Suppressor macrophage treated with lipopolysaccharide for 1 hour (primary cell): ENCODE measurements around the gene NAA10.
A peak's percentile ranks its signal among the peaks of the same experiment; 100 is the strongest.
"Not testable (repeated sequence)": the region's sequence is repeated elsewhere in the genome, so short reads cannot be mapped to it uniquely, and the experiment has no call there.

Experiments used
- DNase-seq, 3 donors: peaks; one replicate each; pipeline ENCODE4 v3.0.0-alpha.2; 2020 to 2022

The NAA10 gene

DNA sequence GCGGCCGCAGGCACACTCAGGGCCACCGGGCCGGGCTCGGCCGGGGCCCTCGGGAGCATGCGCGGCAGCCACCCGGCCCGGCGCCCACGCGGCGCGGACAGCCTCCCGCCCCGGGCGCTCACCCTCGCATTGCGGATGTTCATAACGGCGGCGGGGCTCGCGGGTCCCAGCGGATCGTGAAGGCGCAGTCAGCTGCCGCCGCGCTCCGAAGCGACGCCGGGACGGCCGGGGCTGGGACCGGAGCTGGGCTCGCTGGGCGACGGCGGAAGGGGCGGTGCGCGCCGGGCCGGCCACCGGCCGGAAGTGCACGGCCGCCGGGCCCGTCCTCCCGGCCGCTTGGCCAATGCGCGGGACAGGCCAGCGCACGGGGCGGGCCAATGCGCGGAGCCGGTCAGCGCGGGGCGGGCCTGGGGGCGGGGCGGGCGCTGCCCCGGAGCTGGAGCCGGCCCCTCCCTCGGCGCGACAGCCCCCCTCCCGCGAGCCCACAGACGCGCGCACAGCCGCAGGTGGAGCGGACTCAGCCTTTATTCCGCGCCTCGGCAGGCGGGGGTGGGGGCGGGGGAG, at the start of gene NAA10:
Gene NAA10, minus strand, starts transcription at position 276 of the 564 bp plus-strand sequence. Its CDS starts 133 bp downstream, at position 143.
- DNase-seq = peak; percentile 78 to 92 (median 86)

GRCh38 chrX:153983321-153983801, 48.5 kb upstream of the NAA10 start:
- DNase-seq = peak; percentile 60 to 76 (median 62)

GRCh38 chrX:153981771-153982533, 47.1 kb upstream of the NAA10 start:
- DNase-seq = peak; percentile 57 to 63 (median 60)

DNA sequence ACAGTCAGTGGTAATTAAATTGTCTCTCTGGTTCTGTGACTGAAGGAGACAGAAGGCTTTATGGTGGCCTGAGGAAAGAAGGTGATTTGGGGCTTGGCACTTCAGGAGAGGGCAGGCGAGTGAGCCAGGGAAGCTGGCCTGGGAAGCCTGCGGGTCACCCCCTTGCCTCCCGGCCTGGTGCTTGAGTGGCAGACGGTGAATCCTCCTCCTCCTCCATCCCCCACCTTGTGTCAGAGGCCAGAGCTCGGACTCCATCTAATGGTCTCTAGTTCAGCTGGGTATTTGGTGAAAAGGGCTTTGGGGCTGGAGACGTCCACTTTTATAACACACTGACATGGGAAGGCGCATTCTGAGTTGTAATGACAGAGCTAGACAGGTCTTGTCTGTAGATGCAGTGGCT, 46.4 kb upstream of the NAA10 start:
- no peak for DNase-seq

- not testable (repeated sequence) for DNase-seq
Observed at GRCh38 chrX:153980394-153980793, 45.6 kb upstream of the NAA10 start.

DNA sequence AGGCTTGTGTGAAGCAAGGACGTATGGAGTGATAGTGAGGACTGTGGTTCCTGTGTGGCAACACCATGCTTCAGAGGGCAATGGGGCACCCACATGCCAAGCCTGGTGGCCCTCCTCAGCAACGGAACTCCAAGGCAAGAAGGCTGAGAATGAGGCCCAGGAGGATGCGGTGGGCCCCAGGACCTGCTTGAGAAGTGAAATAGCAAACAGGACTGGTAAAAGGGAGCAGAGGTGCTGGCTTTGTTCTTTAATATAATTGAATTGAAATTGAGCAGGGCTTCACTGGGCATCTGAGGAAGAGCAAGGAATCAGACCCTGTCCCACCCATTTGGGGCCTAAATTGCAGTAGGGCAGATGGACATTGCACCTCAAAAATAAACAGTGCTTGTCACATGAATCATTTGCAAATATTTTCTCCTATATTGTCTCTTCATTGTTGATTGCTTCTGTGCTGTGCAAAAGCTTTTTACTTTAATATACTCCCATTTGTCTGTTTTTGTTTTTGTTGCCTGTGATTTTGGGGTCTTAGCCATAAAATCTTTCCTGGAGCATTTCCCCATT, 40.0 kb upstream of the NAA10 start:
- no peak for DNase-seq

- DNase-seq = peak; percentile 58 to 66 (median 61)
Observed at GRCh38 chrX:153974003-153974725, 39.3 kb upstream of the NAA10 start.

GRCh38 chrX:153973127-153974002, 38.5 kb upstream of the NAA10 start:
- DNase-seq = no peak

DNA sequence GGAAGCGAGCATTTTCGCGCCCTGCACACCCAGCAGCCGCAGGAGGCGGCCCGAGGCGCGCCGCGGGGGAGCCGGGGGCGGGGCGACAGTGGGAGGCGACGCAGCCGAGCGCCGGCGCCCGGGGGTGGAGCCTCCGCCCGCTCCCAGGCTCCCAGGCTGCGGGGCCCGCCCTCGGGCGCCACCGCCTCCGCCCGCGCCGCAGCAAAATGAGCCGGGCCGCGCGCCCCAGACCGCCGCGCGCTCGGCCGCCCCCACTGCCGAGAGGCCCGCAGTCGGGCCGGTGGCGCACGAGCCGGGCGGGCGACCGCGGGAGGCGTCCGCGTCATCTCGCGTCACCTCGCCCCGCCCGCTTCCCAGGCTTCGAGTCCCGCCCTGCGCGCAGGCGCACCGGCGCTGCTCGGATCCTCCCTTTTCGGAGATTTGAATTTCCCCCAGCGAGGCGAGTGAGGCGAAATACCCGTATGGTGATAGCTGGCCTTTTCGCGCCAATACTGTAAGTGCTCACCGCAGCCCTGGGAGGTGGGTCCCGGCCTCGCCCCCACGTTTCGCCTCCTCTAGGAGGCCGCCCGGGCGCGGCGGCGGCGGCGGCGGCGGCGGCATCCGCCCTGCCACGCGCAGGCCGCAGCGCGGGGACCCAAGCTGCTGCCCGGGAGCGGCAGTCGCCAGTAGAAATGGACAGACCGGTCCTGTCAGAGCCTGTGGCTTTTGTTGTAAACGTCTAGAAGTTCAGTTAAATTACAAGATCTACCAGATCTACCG, 37.7 kb upstream of the NAA10 start, which contains the start of gene TMEM187:
Gene TMEM187, plus strand, starts transcription at position 387 of the 759 bp plus-strand sequence. CDS start 9,309 bp downstream, outside the sequence.
- peak; percentile 91 to 94 (median 92) for DNase-seq

GRCh38 chrX:153971450-153972367, 36.9 kb upstream of the NAA10 start, which contains the start of gene HCFC1:
HCFC1 (minus strand) TSS chrX:153971818; CDS start chrX:153970840, 978 bp downstream.
- peak; percentile 92 to 94 (median 94) for DNase-seq

DNA sequence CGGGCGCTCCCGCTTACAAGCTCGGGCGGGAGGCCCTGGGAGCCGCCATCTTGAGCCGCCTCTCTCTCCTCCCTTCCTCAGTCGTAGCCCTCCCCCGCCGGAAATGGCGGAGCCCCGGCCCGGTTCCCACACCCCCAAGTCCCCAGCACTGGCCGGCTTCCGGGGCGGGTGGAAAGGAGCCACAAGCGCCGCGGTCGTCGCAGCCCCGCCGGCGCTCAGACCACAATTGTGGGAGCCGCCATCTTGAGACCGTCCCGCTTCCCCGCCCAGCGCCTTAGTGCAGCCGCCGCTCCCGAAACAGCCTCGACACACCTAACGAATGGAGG, 36.2 kb upstream of the NAA10 start:
- peak; percentile 89 to 95 (median 92) for DNase-seq

GRCh38 chrX:153970357-153971123, 35.7 kb upstream of the NAA10 start:
- peak in 1 of 3 donors; percentile 50 for DNase-seq

- no peak for DNase-seq
Observed at GRCh38 chrX:153969904-153970356, 35.1 kb upstream of the NAA10 start.

- no peak for DNase-seq
Observed at GRCh38 chrX:153969125-153969903, 34.5 kb upstream of the NAA10 start.

DNA sequence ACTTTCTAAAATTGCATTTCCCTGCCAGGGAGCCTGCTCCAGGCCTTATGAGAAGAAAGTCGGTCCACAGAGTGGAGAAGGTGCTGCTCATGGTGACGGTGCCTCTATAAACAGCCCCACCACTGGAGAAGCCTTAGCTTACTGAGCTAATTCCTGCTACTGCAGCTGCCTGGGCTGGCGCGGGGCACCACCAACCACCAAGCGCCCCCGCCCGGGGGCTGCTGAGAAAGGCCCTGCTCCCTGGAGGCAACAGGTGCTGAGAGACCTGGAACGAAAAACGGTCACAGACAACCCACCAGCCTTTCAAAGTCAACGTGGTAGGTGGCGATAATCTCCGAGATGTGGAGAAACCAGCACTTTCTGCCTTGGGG, 33.9 kb upstream of the NAA10 start:
- DNase-seq = no peak

- no peak for DNase-seq
Observed at GRCh38 chrX:153968255-153968654, 33.4 kb upstream of the NAA10 start.

GRCh38 chrX:153967536-153968224, 32.8 kb upstream of the NAA10 start:
- peak in 2 of 3 donors; percentile 54 to 79 for DNase-seq
